HG02938 (cell line): ENCODE measurements around the gene SUPT20H.

Experiments used
- ATAC-seq: cut with Tn5 transposase; IDR thresholded peaks from one replicate; pipeline ENCODE4 v1.9.1; 2021; ENCODE audit warnings: mild to moderate bottlenecking, moderate library complexity; ENCODE audit not compliant: unreplicated experiment

The SUPT20H gene

GRCh38 chr13:37009692-37010091, 49.8 kb downstream of the SUPT20H start:
- ATAC-seq, result no peak

- ATAC-seq, result no peak
Measured at GRCh38 chr13:37001921-37002250, 57.6 kb downstream of the SUPT20H start.

- ATAC-seq, result peak; percentile 49
Measured at GRCh38 chr13:36999054-36999714, 60.3 kb downstream of the SUPT20H start, which contains the start of gene ALG5. TSS of gene ALG5 (minus strand) at chr13:36999340. CDS start at chr13:36999300, 40 bp downstream.

- ATAC-seq, result no peak
Measured at GRCh38 chr13:36998624-36999041, 60.9 kb downstream of the SUPT20H start.

- ATAC-seq, result no peak
Measured at GRCh38 chr13:36997716-36998427, 61.6 kb downstream of the SUPT20H start.

- no peak for ATAC-seq
Measured at GRCh38 chr13:36992362-36992761, 67.1 kb downstream of the SUPT20H start.

GRCh38 chr13:36986462-36987240, 72.8 kb downstream of the SUPT20H start:
- no peak for ATAC-seq

GRCh38 chr13:36981156-36981743, 78.2 kb downstream of the SUPT20H start:
- peak; percentile 52 for ATAC-seq

- no peak for ATAC-seq
Measured at GRCh38 chr13:36979361-36980050, 80.0 kb downstream of the SUPT20H start.

GRCh38 chr13:36975172-36975571, 84.3 kb downstream of the SUPT20H start:
- no peak for ATAC-seq

GRCh38 chr13:36973621-36974295, 85.7 kb downstream of the SUPT20H start:
- peak; percentile 74 for ATAC-seq

GRCh38 chr13:36973009-36973408, 86.5 kb downstream of the SUPT20H start:
- ATAC-seq, result no peak

GRCh38 chr13:36966404-36966803, 93.1 kb downstream of the SUPT20H start:
- no peak for ATAC-seq

- no peak for ATAC-seq
Measured at GRCh38 chr13:36965767-36966166, 93.7 kb downstream of the SUPT20H start.

GRCh38 chr13:36959456-36960116, 99.9 kb downstream of the SUPT20H start:
- no peak for ATAC-seq
